Measurements from ENCODE around the gene KANK2.

KANK2 gene

DNA sequence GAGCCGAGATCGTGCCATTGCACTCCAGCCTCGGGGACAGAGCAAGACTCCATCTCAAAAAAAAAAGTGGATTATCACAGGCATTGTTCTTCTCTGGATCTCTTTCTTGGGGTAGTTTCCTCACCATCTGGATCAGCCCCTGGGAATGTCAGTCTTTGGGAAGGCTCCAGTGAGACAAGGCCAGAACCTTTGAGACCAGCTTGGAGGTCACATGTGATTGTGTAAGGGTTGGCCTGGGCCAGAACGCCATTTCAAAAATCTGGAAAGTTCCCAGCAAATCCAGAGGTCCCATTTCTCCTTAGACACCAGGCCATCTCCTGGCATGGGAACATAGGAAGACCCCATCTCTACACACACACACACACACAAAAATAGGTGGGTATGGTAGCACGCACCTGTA is 27.8 kb upstream of the KANK2 start:
- no peak for DNase-seq

- no peak for DNase-seq
Measured at GRCh38 chr19:11224429-11224828, 27.1 kb upstream of the KANK2 start.

DNA sequence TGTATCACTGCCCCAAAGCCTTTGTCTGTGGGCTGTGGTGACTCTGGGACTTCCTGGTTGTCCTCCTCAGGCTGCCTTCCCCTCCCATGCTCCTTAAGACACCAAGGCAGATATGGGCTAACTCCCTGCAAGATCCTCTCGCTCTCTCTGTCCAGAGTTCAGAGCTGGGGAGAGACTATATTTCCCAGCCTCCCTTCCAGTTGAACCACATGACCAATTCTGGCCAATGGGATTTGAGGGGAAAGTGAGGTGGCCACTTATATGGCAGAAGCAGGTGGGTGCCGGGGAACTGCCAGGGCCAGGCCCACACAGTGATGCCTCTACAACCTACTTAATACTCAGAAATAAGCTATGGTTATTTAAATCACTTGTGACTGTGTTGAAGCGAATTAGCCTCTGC is 25.9 kb upstream of the KANK2 start:
- no peak for DNase-seq

DNA sequence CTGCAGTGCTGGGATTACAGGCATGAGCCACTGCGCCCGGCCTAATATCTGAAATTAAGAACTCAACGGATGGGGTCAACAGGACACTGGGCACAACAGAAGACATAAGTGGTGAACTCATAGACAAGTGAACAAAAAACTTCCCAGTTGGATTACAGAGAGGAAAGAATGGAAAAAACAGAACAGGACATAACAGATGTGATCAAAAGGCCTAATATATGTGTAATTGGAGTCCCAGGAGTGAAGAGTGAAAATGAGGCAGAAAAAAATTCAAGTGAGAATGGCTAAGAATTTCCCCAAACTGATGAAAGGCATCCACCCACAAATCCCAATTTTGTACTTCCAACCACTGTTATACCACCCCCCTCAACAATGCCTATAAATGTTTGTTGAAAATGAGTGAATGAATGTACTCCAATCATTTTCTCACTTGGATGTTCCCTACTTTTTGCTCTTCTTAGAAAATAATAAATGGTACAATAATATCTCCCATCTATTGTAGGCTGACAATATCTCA is 23.8 kb upstream of the KANK2 start:
- no peak for DNase-seq

DNA sequence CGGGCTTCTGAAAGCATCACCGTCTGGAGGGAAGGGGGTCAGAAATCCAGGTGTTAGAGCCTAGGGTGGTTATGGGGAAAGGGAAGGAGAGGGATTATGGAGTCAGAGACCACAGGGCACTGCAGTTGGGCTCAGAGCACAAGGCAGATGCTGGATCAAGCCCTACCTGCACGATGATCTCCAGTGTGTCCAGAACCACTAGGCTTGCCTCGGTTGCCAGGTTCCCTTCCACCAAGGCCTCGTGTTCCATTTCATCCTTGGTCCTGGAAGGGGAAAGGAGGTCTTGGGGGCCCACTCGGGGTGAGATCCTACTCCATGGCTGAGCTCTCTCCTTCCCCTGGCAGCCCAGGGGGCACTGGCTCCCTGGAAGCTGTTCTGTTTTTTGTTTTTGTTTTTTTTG is 17.0 kb upstream of the KANK2 start:
- DNase-seq = no peak

GRCh38 chr19:11210656-11210928 is 13.2 kb upstream of the KANK2 start:
- DNase-seq = no peak

DNA sequence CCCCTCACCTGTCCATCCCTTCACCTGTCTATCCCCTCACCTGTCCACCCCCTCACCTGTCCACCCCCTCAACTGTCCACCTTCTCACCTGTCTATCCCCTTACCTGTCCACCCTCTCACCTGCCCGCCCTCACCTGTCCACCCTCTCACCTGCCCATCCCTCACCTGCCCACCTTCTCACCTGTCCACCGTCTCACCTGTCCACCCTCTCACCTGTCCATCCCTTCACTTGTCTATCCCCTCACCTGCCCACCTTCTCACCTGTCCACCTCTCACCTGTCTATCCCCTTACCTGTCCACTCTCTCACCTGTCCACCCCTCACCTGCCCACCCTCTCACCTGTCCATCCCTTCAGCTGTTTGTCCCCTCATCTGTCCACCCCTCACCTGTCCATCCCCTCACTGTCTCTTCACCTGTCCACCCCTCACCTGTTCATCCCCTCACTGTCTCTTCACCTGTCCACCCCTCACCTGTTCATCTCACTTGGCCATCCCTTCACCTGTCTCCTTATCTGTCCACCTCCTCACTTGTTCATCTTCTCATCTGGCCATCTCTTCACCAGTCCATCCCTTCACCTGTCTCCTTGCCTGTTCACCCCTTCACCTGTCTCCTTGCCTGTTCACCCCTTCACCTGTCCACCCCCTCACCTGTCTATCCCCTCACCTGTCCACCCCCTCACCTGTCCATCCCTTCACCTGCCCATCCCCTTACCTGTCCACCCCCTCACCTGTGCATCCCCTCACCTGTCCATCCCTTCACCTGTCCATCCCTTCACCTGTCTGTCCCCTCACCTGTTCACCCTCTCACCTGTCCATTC is 12.7 kb upstream of the KANK2 start:
- no peak for DNase-seq

DNA sequence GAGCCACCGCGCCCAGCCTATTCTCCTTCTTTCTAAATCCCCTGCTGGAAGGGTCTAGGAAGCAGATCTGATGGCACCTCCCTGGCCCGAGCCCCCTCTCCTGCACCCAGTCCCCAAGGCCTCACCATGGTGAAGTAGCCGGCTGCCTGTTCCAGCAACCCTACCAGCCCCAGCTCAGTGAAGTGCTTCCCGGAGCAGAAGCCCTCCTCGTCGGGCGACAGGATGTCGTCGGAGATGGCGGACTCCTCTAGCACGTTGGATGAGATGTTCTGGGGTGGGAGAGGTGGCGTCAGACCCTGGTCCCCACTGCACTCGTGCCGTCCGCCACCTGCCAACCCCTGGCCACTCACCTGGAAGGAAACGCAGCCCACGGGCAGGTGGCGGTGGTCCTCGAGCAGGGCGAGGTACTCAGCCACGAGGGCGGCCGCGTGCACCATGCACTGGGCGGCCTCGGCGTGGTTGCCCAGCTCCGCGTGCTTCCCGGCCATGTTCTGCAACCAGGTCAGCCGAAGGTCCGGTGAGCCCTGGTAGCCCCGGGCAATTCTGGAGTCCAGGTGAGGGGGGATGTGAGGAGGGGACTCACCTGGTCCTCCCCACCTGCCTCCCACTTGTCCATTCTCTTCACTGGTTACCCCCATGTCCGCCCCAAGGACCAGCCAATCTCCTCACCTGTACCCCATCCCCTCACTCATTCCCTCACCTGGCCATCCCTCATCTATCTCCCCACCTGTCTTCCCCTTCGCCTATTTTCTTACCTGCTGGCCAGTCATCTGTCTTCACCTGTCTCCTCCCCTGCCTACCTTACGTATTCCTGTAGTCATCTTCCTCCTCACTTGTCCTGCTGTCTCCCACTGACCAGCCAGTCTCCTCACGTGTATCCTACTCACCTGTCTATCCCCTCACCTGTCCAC is 11.5 kb upstream of the KANK2 start:
- no peak for DNase-seq

DNA sequence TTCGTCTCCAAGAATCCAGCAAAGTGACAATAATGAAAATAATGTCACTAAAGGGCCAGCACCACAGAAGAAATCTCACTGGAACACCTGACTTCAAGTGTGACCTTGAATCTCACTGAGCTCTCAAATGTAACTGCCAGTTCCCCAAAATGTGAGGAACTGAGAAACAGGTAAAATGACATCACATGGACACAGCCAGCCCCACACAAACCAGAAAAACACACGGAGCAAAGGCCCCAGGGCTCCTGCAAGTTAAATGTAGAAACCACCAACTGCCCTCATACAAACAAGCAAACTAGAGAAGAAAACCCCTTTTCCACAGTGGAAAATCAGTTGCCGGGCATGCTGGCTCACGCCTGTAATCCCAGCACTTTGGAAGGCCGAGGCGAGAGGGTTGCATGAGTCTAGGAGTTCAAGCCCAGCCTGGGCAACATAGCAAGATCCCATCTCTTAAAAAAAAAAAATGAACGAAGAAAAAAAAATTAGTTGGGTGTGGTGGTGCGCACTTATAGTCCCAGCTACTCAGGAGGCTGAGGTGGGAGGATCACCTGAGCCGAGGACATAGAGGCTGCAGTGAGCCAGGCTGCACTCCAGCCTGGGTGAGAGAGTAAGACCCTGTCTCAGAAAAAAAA is 8.7 kb upstream of the KANK2 start:
- no peak for DNase-seq

GRCh38 chr19:11204943-11205349 is 7.6 kb upstream of the KANK2 start:
- DNase-seq = peak; percentile 60

DNA sequence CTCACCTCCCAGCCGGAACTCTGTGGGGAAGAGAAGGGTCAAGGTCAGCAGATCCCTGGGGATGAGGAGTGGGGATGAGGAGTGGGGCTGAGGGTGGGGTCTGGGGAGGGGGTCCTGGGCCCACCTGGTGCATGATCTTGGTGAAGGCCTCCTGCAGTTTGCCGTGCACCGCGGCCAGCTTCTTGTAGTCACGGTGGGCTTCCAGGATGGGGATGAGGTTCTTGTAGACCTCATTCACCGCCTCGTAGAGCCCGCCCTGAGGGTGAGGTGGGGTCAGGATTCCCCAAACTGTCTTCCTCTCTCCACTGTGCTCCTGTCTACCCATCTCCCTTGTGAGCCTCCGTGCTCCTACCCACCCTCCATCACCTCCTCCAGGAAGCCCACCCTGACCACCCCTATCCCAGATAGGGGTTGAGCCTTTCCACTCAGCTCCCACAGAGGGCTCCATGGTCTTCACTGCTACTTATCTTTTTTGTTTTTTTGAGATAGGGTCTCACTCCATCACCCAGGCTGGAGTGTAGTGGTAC is 6.8 kb upstream of the KANK2 start:
- DNase-seq = no peak

DNA sequence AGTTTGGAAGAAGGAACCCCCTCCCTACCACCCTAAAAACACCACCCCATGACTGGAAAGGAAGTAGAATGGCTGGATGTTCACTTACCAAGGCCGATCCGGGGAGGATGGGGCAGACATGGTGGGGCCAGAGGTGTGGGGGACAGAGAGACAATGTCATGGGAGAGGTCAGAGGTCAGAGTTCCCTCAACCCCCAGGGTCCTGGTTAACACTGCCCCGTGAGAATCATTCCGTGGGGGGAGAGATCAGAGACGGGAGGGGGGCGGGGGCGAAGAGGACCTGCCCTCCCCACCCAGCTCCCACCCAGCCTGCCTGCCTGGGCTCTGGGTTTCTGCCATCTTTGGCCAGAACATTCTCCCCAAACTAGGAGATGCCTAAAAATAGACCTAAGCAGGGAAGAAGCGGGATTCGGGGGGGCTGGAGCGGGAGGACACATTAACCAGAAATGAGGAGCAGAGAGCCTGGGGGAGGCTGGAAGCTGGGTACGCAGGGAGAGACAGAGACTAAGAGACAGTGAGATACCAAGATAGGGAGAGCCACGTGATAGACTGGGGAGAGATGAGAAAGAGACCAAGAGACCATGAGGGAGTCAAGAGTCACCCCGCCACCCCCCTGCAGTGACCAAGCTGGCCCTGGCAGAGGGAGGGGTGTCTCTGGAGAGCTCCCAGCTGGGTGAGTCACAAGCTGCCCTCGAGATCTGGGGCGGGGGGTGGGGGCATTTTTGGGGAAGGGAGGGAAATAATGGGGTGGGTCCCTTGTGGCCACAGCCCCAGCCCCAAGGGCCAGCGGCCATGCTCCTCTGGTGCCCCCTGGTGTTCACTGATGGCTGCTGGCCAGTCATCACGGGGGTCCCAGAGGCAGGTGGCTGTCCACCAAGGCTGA is 6.1 kb upstream of the KANK2 start:
- DNase-seq = peak; percentile 47

GRCh38 chr19:11202488-11203193 is 5.3 kb upstream of the KANK2 start:
- no peak for DNase-seq

DNA sequence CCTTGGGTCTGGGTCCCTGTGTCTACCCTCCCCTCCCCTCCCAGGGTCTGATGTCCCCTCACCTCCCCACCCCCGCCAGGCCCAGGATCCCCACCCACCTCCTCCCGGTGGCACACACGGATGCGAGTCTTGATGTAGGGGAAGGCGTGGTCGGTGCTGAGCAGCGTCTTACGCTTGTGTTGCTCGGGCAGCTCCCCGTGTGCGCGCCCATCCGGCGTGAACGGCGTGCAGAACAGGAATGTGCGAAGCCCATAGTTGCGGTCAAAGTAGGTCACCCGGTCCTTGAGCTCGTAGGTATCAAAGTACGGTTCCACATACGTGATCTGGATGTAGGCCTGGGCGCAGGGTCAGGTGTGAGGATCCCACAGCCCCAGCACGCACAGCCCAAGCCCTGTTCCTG is 4.4 kb upstream of the KANK2 start:
- peak; percentile 9 for DNase-seq

DNA sequence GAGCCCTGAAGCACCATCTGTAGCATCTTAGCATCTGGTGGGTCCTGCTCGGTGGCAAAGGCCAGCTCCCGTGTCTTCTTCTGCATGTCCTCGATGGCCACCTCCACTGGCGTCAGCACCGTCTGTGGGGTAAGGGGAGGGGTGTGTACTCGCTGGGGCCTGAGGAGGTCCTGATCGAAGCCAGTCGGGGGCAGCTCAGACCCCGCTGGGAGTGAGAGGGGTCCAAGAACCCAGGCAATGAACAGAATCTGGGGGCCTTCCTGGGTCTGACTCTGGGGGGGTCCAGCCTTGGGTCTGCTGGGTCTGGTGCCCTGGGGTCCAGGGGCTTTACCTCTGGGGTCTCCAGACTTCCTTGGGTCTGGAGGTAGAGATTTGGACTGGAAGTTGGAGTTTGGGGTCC is 3.6 kb upstream of the KANK2 start:
- no peak for DNase-seq

DNA sequence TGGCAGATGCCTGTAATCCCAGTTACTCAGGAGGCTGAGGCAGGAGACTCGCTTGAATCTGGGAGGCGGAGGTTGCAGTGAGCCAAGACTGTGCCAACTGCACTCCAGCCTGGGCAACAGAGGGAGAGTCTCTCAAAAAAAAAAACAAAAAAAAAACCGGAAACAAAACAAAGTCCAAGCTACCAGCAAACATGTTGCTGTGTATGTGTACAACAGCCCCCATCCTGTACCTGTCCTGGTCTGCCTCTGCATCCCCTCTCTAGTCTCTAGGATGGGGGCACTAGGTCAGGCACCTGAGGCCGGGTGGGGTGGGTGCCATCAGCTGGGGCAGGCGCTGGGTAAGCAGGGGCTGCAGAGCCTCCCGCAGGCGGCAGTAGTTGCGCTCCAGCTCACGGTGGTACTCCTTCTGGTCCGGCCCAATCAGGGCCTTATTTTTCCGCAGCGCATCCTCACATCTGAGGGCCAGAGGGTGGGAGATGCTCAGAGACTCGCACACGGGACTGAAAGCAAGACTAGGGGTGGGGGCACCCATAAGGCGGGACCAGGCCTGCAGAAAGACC is 2.8 kb upstream of the KANK2 start:
- DNase-seq = no peak

GRCh38 chr19:11199517-11199916 is 2.2 kb upstream of the KANK2 start:
- DNase-seq = no peak

- no peak for DNase-seq
Measured at GRCh38 chr19:11198769-11199424, 1.6 kb upstream of the KANK2 start.

DNA sequence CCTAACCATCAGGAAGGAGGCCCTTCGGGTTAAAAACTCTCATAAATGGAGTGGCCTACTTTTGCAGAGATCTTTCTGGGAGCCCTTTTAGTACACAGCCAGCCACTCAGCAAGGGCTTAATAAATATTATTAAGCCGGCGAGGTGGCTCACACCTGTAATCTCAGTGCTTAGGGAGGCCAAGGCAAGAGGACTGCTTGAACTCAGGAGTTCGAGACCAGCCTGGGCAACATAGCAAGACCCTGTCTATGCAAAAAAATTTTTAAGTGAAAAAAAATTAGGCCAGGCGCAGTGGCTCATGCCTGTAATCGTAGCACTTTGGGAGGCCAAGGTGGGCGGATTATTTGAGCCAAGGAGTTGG is 810 bp upstream of the KANK2 start:
- no peak for DNase-seq

DNA sequence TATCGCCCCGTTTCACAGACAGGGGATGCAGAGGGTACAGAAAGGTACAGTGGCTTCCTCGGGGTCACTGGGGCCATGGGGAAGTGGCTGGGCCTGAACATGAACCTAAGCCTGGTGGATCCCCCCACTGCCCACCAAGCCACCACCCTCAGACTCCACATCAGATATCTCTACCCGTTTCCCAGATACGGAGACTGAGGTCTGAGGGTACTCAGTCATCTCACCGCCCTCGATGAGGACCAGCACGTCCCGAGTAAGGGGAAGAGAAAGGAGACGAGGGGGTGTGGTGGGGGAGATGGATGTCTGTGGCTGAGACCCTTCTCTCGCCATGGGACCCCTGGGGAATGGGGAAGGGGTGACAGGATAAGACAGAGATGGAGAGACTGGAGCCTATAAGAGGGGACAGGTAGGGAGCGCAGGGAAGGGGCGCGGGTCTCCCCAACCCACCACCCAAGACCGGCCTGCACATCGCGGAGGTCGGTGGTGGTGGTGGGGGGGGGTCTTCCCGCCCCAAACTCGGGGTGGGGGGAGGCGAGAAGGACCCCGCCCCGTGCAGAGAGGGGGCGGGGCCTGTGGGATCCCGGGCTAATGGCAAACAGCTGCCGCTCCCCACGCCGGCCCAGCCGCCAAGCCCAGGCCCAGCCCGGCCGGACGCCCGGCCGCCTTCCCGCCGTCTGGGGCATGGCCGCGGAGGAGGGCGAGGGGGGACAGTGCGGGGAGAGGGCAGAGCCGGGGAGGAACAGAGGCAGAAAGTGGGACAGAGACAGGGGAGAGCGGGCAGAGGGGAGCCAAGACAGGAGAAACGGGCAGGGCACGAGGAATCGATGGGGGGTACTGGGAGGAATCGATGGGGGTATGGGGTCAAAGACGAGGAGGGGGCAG is 698 bp downstream of the KANK2 start:
- DNase-seq = no peak

All from kidney glomerular epithelial cell (primary cell).